Islet of Langerhans (tissue), 1 donor: ENCODE measurements around the gene FGD1.
"Not testable (repeated sequence)": the region's sequence is repeated elsewhere in the genome, so short reads cannot be mapped to it uniquely, and the experiment has no call there.

ENCODE experiments used
- FAIRE-seq: peaks from one replicate; lab custom pipeline; 2011; peaks lifted over from hg19 to GRCh38; lab: Jason Lieb, UNC

FGD1 gene

GRCh38 chrX:54495814-54496516, at the start of gene FGD1:
Gene FGD1, minus strand, starts transcription at chrX:54496234. Its CDS starts 802 bp downstream, at chrX:54495432.
- no peak for FAIRE-seq

GRCh38 chrX:54542239-54542638, 46.2 kb upstream of the FGD1 start:
- FAIRE-seq: not testable (repeated sequence)

- no peak for FAIRE-seq
Observed at GRCh38 chrX:54540289-54540688, 44.3 kb upstream of the FGD1 start.

- no peak for FAIRE-seq
Observed at GRCh38 chrX:54534271-54534670, 38.2 kb upstream of the FGD1 start.

GRCh38 chrX:54530357-54530900, 34.4 kb upstream of the FGD1 start:
- no peak for FAIRE-seq

- peak; percentile 69 for FAIRE-seq
Observed at GRCh38 chrX:54529552-54530356, 33.7 kb upstream of the FGD1 start, which contains the start of gene GNL3L. Gene GNL3L, plus strand, starts transcription at chrX:54530219. Its CDS starts 2,348 bp downstream, at chrX:54532567.

GRCh38 chrX:54529151-54529550, 33.1 kb upstream of the FGD1 start:
- no peak for FAIRE-seq

- FAIRE-seq: no peak
Observed at GRCh38 chrX:54509400-54509799, 13.4 kb upstream of the FGD1 start.

- no peak for FAIRE-seq
Observed at GRCh38 chrX:54496936-54497335, 902 bp upstream of the FGD1 start.

- FAIRE-seq: no peak
Observed at GRCh38 chrX:54496517-54496852, 451 bp upstream of the FGD1 start.

GRCh38 chrX:54494989-54495813, 833 bp downstream of the FGD1 start:
- no peak for FAIRE-seq

- FAIRE-seq: no peak
Observed at GRCh38 chrX:54494166-54494988, 1.7 kb downstream of the FGD1 start.

GRCh38 chrX:54492340-54492739, 3.7 kb downstream of the FGD1 start:
- no peak for FAIRE-seq

- not testable (repeated sequence) for FAIRE-seq
Observed at GRCh38 chrX:54489819-54490218, 6.2 kb downstream of the FGD1 start.

- no peak for FAIRE-seq
Observed at GRCh38 chrX:54484666-54485065, 11.4 kb downstream of the FGD1 start.

- FAIRE-seq: no peak
Observed at GRCh38 chrX:54483946-54484345, 12.1 kb downstream of the FGD1 start.

GRCh38 chrX:54482839-54483593, 13.0 kb downstream of the FGD1 start:
- no peak for FAIRE-seq

GRCh38 chrX:54479136-54480111, 16.6 kb downstream of the FGD1 start:
- FAIRE-seq: no peak
